MM.1S (cell line): ENCODE results near the gene CNTLN.

Experiments used
- DNase-seq: peaks from one replicate; pipeline ENCODE4 v3.0.0-alpha.2; 2015
- H2AFZ ChIP-seq: fragments of 300-600 bp; sonication (generic); 2 replicates; pipeline ENCODE4 v1.6.0; 2016; ENCODE audit warnings: antibody characterized with exemption, low read length
- H3F3A ChIP-seq: fragments of 300-600 bp; sonication (generic); 2 replicates; pipeline ENCODE4 v1.6.1; 2016; ENCODE audit warnings: mild to moderate bottlenecking, antibody characterized with exemption, low read length, moderate library complexity, mixed read lengths; ENCODE audit not compliant: insufficient read depth
- H3K27ac ChIP-seq: fragments of 300-600 bp; sonication (generic); 2 replicates; pipeline ENCODE4 v1.5.1; 2016; ENCODE audit warnings: mild to moderate bottlenecking, low read length
- H3K27me3 ChIP-seq: fragments of 300-600 bp; sonication (generic); replicated peaks from 2 replicates; pipeline ENCODE4 v1.6.0; 2016; ENCODE audit warnings: low read length; ENCODE audit not compliant: insufficient read depth
- H3K36me3 ChIP-seq: fragments of 300-600 bp; sonication (generic); replicated peaks from 2 replicates; pipeline ENCODE4 v1.6.1; 2016; ENCODE audit warnings: mild to moderate bottlenecking, low read length, mixed read lengths; ENCODE audit not compliant: insufficient read depth
- H3K4me1 ChIP-seq: fragments of 300-600 bp; sonication (generic); 2 replicates; pipeline ENCODE4 v1.6.1; 2016; ENCODE audit warnings: low read length, mixed read lengths
- H3K4me2 ChIP-seq: fragments of 300-600 bp; sonication (generic); 2 replicates; pipeline ENCODE4 v1.6.0; 2016; ENCODE audit warnings: low read depth, low read length
- H3K4me3 ChIP-seq: fragments of 300-600 bp; sonication (generic); 2 replicates; pipeline ENCODE4 v1.5.1; 2016; ENCODE audit warnings: low read length, mixed read lengths
- H3K79me2 ChIP-seq: fragments of 300-600 bp; sonication (generic); 2 replicates; pipeline ENCODE4 v1.6.1; 2016; ENCODE audit warnings: mixed run types, low read length, mixed read lengths
- H3K9ac ChIP-seq: fragments of 300-600 bp; sonication (generic); 2 replicates; pipeline ENCODE4 v1.6.1; 2016; ENCODE audit warnings: low read length, mixed read lengths
- H3K9me2 ChIP-seq: fragments of 300-600 bp; sonication (generic); replicated peaks from 2 replicates; pipeline ENCODE4 v1.6.1; 2016; ENCODE audit warnings: mild to moderate bottlenecking, low read length, mixed read lengths; ENCODE audit not compliant: insufficient read depth
- H3K9me3 ChIP-seq: fragments of 300-600 bp; sonication (generic); replicated peaks from 2 replicates; pipeline ENCODE4 v1.6.1; 2016; ENCODE audit warnings: mild to moderate bottlenecking, low read length, mixed read lengths; ENCODE audit not compliant: insufficient read depth
- H4K20me1 ChIP-seq: fragments of 300-600 bp; sonication (generic); 2 replicates; pipeline ENCODE4 v1.6.1; 2016; ENCODE audit warnings: mild to moderate bottlenecking, low read length, moderate library complexity, mixed read lengths; ENCODE audit not compliant: insufficient read depth
- EZH2 ChIP-seq: fragments of 300-600 bp; sonication (generic); optimal IDR thresholded peaks from 2 replicates; pipeline ENCODE3; 2017; ENCODE audit warnings: low read depth, mild to moderate bottlenecking, antibody characterized with exemption, low read length, mixed read lengths
- EZH2phosphoT487 ChIP-seq: fragments of 300-600 bp; sonication (generic); IDR thresholded peaks from 2 replicates; pipeline ENCODE4 v1.6.1; 2018; ENCODE audit warnings: antibody characterized with exemption, low read length
- TF ChIP-seq, protein P1 (sequence below): fragments of 300-600 bp; sonication (generic); IDR thresholded peaks from 2 replicates; pipeline ENCODE4 v1.5.1; 2016; ENCODE audit warnings: antibody characterized with exemption, low read length, mixed read lengths

Gene CNTLN

DNA sequence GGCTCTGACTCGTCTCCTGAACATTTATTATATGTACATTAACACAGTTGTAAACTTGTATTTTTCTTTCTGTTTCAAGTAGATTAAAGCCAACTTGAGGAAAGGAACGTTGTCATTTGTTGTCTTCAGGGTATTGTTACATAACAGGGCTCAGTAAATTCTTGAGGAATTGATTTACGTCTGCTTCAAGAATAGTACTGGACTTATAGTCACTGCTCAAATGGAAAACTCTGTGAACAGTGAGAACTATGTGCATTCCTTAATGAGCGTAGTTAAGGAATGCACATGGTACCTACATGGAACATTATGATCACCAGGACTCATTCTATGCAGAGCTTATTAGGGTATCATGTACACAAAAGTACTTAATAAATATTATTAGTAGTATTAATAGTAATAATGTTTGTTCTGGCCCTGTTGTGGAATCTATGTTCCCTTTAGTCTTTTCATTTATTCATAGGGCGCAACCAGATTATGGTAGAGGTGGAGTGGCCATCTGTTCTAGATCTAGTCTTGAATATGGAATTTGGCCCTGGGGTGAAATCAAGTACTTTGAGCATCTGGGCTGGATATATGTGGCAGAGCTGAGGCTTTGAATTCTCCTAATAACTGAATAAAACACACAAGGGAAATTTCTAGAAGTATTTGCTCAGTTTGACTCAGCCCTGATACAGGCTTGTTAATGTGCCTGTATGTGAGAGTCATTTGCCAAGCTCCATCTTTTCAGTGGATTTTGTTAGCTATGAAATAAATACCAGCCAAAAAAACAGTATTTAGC is 335.4 kb downstream of the CNTLN start:
- Histone ChIP-seq H3K27ac (no peak overlapping the region), H4K20me1 (no peaks in the 10 kb centered on the region), H3K4me3 (no peak overlapping the region), H3K4me1 (no peaks in the 10 kb centered on the region), H2AFZ (no peak overlapping the region), H3K79me2 (no peaks in the 10 kb centered on the region), H3K9ac (no peak overlapping the region), H3K9me2 (no peaks in the 10 kb centered on the region), H3K9me3 (no peaks in the 10 kb centered on the region), H3K4me2 (no peak overlapping the region), H3K27me3 (no peaks in the 10 kb centered on the region), H3K36me3 (no peaks in the 10 kb centered on the region), H3F3A (no peaks in the 10 kb centered on the region)
- no peak for DNase-seq
- TF ChIP-seq EZH2 (no peak), EZH2phosphoT487 (no peak)
- TF ChIP-seq, protein P1, sequence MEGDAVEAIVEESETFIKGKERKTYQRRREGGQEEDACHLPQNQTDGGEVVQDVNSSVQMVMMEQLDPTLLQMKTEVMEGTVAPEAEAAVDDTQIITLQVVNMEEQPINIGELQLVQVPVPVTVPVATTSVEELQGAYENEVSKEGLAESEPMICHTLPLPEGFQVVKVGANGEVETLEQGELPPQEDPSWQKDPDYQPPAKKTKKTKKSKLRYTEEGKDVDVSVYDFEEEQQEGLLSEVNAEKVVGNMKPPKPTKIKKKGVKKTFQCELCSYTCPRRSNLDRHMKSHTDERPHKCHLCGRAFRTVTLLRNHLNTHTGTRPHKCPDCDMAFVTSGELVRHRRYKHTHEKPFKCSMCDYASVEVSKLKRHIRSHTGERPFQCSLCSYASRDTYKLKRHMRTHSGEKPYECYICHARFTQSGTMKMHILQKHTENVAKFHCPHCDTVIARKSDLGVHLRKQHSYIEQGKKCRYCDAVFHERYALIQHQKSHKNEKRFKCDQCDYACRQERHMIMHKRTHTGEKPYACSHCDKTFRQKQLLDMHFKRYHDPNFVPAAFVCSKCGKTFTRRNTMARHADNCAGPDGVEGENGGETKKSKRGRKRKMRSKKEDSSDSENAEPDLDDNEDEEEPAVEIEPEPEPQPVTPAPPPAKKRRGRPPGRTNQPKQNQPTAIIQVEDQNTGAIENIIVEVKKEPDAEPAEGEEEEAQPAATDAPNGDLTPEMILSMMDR: no peak

GRCh38 chr9:17472126-17472525 is 337.3 kb downstream of the CNTLN start:
- H3K4me2 ChIP-seq: no peak overlapping the region
- no peak overlapping the region for H3K9ac ChIP-seq
- H3K27me3 ChIP-seq: no peaks in the 10 kb centered on the region
- no peak for DNase-seq
- H3K9me2 ChIP-seq: no peaks in the 10 kb centered on the region
- H3K79me2 ChIP-seq: no peaks in the 10 kb centered on the region
- no peak overlapping the region for H3K27ac ChIP-seq
- H3K36me3 ChIP-seq: no peaks in the 10 kb centered on the region
- H3F3A ChIP-seq: no peaks in the 10 kb centered on the region; the same call in 1 of the 2 replicates
- no peaks in the 10 kb centered on the region for H3K9me3 ChIP-seq
- no peak for TF ChIP-seq EZH2
- TF ChIP-seq, protein P1: no peak
- no peak for TF ChIP-seq EZH2phosphoT487
- H3K4me1 ChIP-seq: no peaks in the 10 kb centered on the region
- no peak overlapping the region for H3K4me3 ChIP-seq
- H4K20me1 ChIP-seq: no peaks in the 10 kb centered on the region
- H2AFZ ChIP-seq: no peak overlapping the region

- H3K27me3 ChIP-seq: no peaks in the 10 kb centered on the region
- H3K9me2 ChIP-seq: no peaks in the 10 kb centered on the region
- H2AFZ ChIP-seq: no peak overlapping the region
- H3K4me2 ChIP-seq: no peak overlapping the region
- H3K4me1 ChIP-seq: no peaks in the 10 kb centered on the region
- H3K9ac ChIP-seq: no peak overlapping the region
- TF ChIP-seq, protein P1: no peak
- no peak for TF ChIP-seq EZH2
- no peak for TF ChIP-seq EZH2phosphoT487
- no peaks in the 10 kb centered on the region for H3K36me3 ChIP-seq
- DNase-seq: peak; percentile 41
- no peaks in the 10 kb centered on the region for H3K9me3 ChIP-seq
- no peaks in the 10 kb centered on the region; the same call in 1 of the 2 replicates for H3F3A ChIP-seq
- no peak overlapping the region for H3K27ac ChIP-seq
- no peaks in the 10 kb centered on the region for H4K20me1 ChIP-seq
- H3K79me2 ChIP-seq: no peaks in the 10 kb centered on the region
- H3K4me3 ChIP-seq: no peak overlapping the region
These were observed 341.6 kb downstream of the CNTLN start for GRCh38 chr9:17476401-17476800.
